ENCODE results near the gene NPDC1.

NPDC1 gene

DNA sequence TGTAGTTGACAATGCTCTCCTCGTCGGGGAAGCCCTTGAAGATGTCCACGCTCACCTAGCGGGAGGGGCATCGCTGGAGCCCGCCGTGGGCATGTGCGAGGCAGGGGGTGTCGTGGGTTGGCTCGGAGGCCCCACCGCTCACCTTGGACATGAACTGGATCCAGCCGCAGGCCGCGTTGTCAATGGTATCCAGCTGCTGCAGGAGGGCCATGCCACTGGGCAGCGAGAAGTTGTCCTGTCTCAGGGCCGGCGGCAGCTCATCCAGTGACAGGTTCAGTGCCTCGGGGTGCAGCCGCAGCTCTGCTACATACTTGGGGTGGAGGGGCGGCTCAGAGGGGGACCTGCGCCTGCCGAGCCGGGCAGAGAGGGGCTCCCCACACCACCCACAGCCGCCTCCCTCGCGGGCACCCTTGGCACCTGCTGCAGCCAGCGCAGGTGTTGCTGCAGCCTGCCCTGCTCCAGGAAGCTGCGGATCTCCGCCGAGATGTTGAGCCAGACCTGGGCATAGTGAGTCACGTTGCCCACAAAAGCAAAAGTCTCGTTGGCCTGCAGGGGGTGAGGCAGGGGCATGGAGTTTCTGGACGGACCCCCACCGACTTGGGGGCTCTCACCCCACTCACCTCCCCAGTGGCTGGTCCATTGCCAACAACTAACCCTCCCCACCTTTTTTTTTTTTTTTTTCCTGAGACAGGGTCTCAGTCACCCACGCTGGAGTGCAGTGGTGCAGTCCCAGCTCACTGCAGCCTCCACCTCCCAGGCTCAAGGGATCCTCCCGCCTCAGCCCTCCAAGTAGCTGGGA, 27.0 kb downstream of the NPDC1 start:
- Histone ChIP-seq H3K27me3 (ENCODE audit: control insufficient read depth in 1 of 2, insufficient read depth in 1 of 2, low read length in 2 of 2) (no peaks in the 10 kb centered on the region), H4K8ac (ENCODE audit: low read length) (no peak overlapping the region), H2AK5ac (ENCODE audit: low read length, severe bottlenecking) (no peak overlapping the region), H3K27ac (ENCODE audit: low read length, poor library complexity, severe bottlenecking) (no peak overlapping the region), H3K79me1 (replicated peaks; ENCODE audit: low read length, poor library complexity, severe bottlenecking) (no peaks in the 10 kb centered on the region), H3K9me3 (ENCODE audit: control insufficient read depth, low read length) (no peaks in the 10 kb centered on the region), H3K36me3 (ENCODE audit: control insufficient read depth in 1 of 2, insufficient read depth in 2 of 2, low read depth in 1 of 2, low read length in 2 of 2) (peaks cover 12 to 64% of the 10 kb centered on the region in 2 experiments), H3K4me3 (ENCODE audit: insufficient read depth in 1 of 2, low read depth in 1 of 2, low read length in 2 of 2) (no peak overlapping the region), H2AFZ (ENCODE audit: low read depth, low read length) (no peak overlapping the region), H3K9ac (ENCODE audit: low read length) (no peak overlapping the region), H2BK120ac (ENCODE audit: low read depth, low read length) (no peak overlapping the region), H2BK15ac (ENCODE audit: low read depth, poor library complexity, severe bottlenecking) (no peak overlapping the region), H4K91ac (ENCODE audit: low read length) (no peak overlapping the region), H2BK5ac (ENCODE audit: low read depth, low read length, poor library complexity, severe bottlenecking) (no peak overlapping the region), H2BK12ac (ENCODE audit: low read length in 2 of 2) (no peak overlapping the region), H3K4me1 (ENCODE audit: control insufficient read depth, insufficient read depth, low read depth, low read length) (peaks cover 14% of the 10 kb centered on the region), H3K14ac (ENCODE audit: low read length in 2 of 2) (no peak overlapping the region), H3K23ac (ENCODE audit: low read length in 2 of 2) (no peak overlapping the region), H3K4ac (ENCODE audit: low read depth in 1 of 2, low read length in 2 of 2) (no peak overlapping the region), H3K4me2 (ENCODE audit: low read length, poor library complexity, severe bottlenecking) (no peak overlapping the region), H3K18ac (ENCODE audit: low read depth in 1 of 2, low read length in 2 of 2) (no peak overlapping the region)
- WGBS, result 92% methylated on average over 36 of the region's 36 CpGs
- no peak for DNase-seq

DNA sequence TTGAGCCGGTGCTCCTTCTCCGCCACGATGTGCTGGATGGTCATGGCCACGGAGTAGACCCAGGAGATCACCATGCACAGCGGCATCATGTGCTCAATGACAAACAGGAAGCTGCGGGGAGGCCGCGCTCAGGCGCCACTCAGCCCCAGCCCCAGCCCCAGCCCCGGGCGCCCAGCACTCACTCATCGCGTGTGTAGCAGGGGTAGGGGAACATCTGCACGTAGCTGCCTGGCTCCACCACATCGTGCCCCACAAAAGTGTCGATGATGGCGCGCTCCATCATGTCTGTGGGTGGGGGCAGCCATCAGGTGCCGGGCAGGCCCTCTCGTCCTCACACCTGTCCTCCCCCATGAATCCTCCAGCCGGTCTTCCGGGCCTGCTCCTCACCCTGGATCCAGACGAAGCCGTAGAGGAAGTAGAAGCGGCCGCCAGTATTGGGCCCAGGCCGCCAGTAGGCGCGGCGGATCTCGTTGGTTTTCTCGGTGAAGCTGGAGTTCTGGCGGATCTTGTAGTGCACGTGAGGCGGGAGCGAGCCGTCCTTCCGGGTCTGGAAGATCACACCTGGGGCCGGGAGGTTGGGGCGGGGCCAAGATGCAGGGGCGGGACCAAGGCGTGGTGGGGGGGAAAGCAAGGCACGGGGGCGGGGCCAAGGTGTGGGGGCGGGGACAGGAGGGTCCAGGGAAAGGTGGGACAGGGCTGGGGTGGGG, 28.0 kb downstream of the NPDC1 start:
- Histone ChIP-seq H3K4me3 (ENCODE audit: insufficient read depth in 1 of 2, low read depth in 1 of 2, low read length in 2 of 2) (no peak overlapping the region), H2BK12ac (ENCODE audit: low read length in 2 of 2) (no peak overlapping the region), H3K27ac (ENCODE audit: low read length, poor library complexity, severe bottlenecking) (no peak overlapping the region), H3K4me2 (ENCODE audit: low read length, poor library complexity, severe bottlenecking) (no peak overlapping the region), H4K91ac (ENCODE audit: low read length) (no peak overlapping the region), H3K14ac (ENCODE audit: low read length in 2 of 2) (no peak overlapping the region), H3K18ac (ENCODE audit: low read depth in 1 of 2, low read length in 2 of 2) (no peak overlapping the region), H4K8ac (ENCODE audit: low read length) (no peak overlapping the region), H3K4ac (ENCODE audit: low read depth in 1 of 2, low read length in 2 of 2) (no peak overlapping the region), H2BK15ac (ENCODE audit: low read depth, poor library complexity, severe bottlenecking) (no peak overlapping the region), H2BK5ac (ENCODE audit: low read depth, low read length, poor library complexity, severe bottlenecking) (no peak overlapping the region), H3K27me3 (ENCODE audit: control insufficient read depth in 1 of 2, insufficient read depth in 1 of 2, low read length in 2 of 2) (no peaks in the 10 kb centered on the region), H3K36me3 (ENCODE audit: control insufficient read depth in 1 of 2, insufficient read depth in 2 of 2, low read depth in 1 of 2, low read length in 2 of 2) (peaks cover 12 to 74% of the 10 kb centered on the region in 2 experiments), H3K79me1 (replicated peaks; ENCODE audit: low read length, poor library complexity, severe bottlenecking) (no peaks in the 10 kb centered on the region), H2AFZ (ENCODE audit: low read depth, low read length) (no peak overlapping the region), H3K23ac (ENCODE audit: low read length in 2 of 2) (no peak overlapping the region), H2AK5ac (ENCODE audit: low read length, severe bottlenecking) (no peak overlapping the region), H3K4me1 (ENCODE audit: control insufficient read depth, insufficient read depth, low read depth, low read length) (peaks cover 6% of the 10 kb centered on the region), H3K9ac (ENCODE audit: low read length) (no peak overlapping the region), H2BK120ac (ENCODE audit: low read depth, low read length) (no peak overlapping the region), H3K9me3 (ENCODE audit: control insufficient read depth, low read length) (no peaks in the 10 kb centered on the region)
- DNase-seq, result no peak
- WGBS, result 92% methylated on average over 41 of the region's 45 CpGs

GRCh38 chr9:137017071-137017470, 28.9 kb downstream of the NPDC1 start:
- Histone ChIP-seq H3K79me1 (replicated peaks; ENCODE audit: low read length, poor library complexity, severe bottlenecking) (no peaks in the 10 kb centered on the region), H2BK120ac (ENCODE audit: low read depth, low read length) (no peak overlapping the region), H3K4me3 (ENCODE audit: insufficient read depth in 1 of 2, low read depth in 1 of 2, low read length in 2 of 2) (no peak overlapping the region), H3K4me1 (ENCODE audit: control insufficient read depth, insufficient read depth, low read depth, low read length) (peaks cover 7% of the 10 kb centered on the region), H2BK12ac (ENCODE audit: low read length in 2 of 2) (no peak overlapping the region), H4K8ac (ENCODE audit: low read length) (no peak overlapping the region), H3K36me3 (ENCODE audit: control insufficient read depth in 1 of 2, insufficient read depth in 2 of 2, low read depth in 1 of 2, low read length in 2 of 2) (peaks cover 18 to 76% of the 10 kb centered on the region in 2 experiments), H2AFZ (ENCODE audit: low read depth, low read length) (no peak overlapping the region), H2BK15ac (ENCODE audit: low read depth, poor library complexity, severe bottlenecking) (no peak overlapping the region), H2AK5ac (ENCODE audit: low read length, severe bottlenecking) (no peak overlapping the region), H3K27ac (ENCODE audit: low read length, poor library complexity, severe bottlenecking) (no peak overlapping the region), H3K9me3 (ENCODE audit: control insufficient read depth, low read length) (no peaks in the 10 kb centered on the region), H3K14ac (ENCODE audit: low read length in 2 of 2) (no peak overlapping the region), H4K91ac (ENCODE audit: low read length) (peak overlapping the region; percentile 8), H3K9ac (ENCODE audit: low read length) (no peak overlapping the region), H3K4ac (ENCODE audit: low read depth in 1 of 2, low read length in 2 of 2) (no peak overlapping the region), H3K27me3 (ENCODE audit: control insufficient read depth in 1 of 2, insufficient read depth in 1 of 2, low read length in 2 of 2) (no peaks in the 10 kb centered on the region), H3K23ac (ENCODE audit: low read length in 2 of 2) (no peak overlapping the region), H3K18ac (ENCODE audit: low read depth in 1 of 2, low read length in 2 of 2) (no peak overlapping the region), H3K4me2 (ENCODE audit: low read length, poor library complexity, severe bottlenecking) (no peak overlapping the region), H2BK5ac (ENCODE audit: low read depth, low read length, poor library complexity, severe bottlenecking) (no peak overlapping the region)
- no peak for DNase-seq
- WGBS, result 96% methylated on average over 28 of the region's 28 CpGs

- Histone ChIP-seq H3K27me3 (ENCODE audit: control insufficient read depth in 1 of 2, insufficient read depth in 1 of 2, low read length in 2 of 2) (no peaks in the 10 kb centered on the region), H3K79me1 (replicated peaks; ENCODE audit: low read length, poor library complexity, severe bottlenecking) (no peaks in the 10 kb centered on the region), H2AFZ (ENCODE audit: low read depth, low read length) (no peak overlapping the region), H3K4me2 (ENCODE audit: low read length, poor library complexity, severe bottlenecking) (no peak overlapping the region), H2BK15ac (ENCODE audit: low read depth, poor library complexity, severe bottlenecking) (no peak overlapping the region), H3K4me1 (ENCODE audit: control insufficient read depth, insufficient read depth, low read depth, low read length) (peaks cover 7% of the 10 kb centered on the region), H2BK120ac (ENCODE audit: low read depth, low read length) (no peak overlapping the region), H2BK12ac (ENCODE audit: low read length in 2 of 2) (no peak overlapping the region), H4K8ac (ENCODE audit: low read length) (no peak overlapping the region), H3K36me3 (ENCODE audit: control insufficient read depth in 1 of 2, insufficient read depth in 2 of 2, low read depth in 1 of 2, low read length in 2 of 2) (peaks cover 18 to 81% of the 10 kb centered on the region in 2 experiments), H3K4ac (ENCODE audit: low read depth in 1 of 2, low read length in 2 of 2) (no peak overlapping the region), H3K27ac (ENCODE audit: low read length, poor library complexity, severe bottlenecking) (no peak overlapping the region), H3K9me3 (ENCODE audit: control insufficient read depth, low read length) (no peaks in the 10 kb centered on the region), H2BK5ac (ENCODE audit: low read depth, low read length, poor library complexity, severe bottlenecking) (no peak overlapping the region), H4K91ac (ENCODE audit: low read length) (no peak overlapping the region), H3K9ac (ENCODE audit: low read length) (no peak overlapping the region), H2AK5ac (ENCODE audit: low read length, severe bottlenecking) (no peak overlapping the region), H3K14ac (ENCODE audit: low read length in 2 of 2) (no peak overlapping the region), H3K18ac (ENCODE audit: low read depth in 1 of 2, low read length in 2 of 2) (no peak overlapping the region), H3K4me3 (ENCODE audit: insufficient read depth in 1 of 2, low read depth in 1 of 2, low read length in 2 of 2) (no peak overlapping the region), H3K23ac (ENCODE audit: low read length in 2 of 2) (no peak overlapping the region)
- 97% methylated on average over 16 of the region's 16 CpGs for WGBS
- DNase-seq, result no peak
These were observed 29.5 kb downstream of the NPDC1 start for GRCh38 chr9:137016436-137016835.

All from mesenchymal stem cell (in vitro differentiated cells and primary cell).